ENCODE measurements around the gene ASGR1. TPM values are rescaled to one million over a fixed set of nuclear protein-coding genes. Genes with fewer than 3 reads are reported as not detected.

ASGR1 gene
- 1 to 10 TPM; 5.3 to 6.7 (median 5.7) TPM for polyA plus RNA-seq (ENCODE audit: insufficient read length in 3 of 3)

GRCh38 chr17:7179317-7180254 lies at the start of gene ASGR1:
ASGR1 (minus strand) TSS chr17:7179370; CDS start chr17:7178563, 807 bp downstream.
- DNase-seq (ENCODE audit: low read depth in 3 of 3, low spot score in 2 of 3), result no peak

GRCh38 chr17:7228920-7229319 lies 49.8 kb upstream of the ASGR1 start:
- DNase-seq (ENCODE audit: low read depth in 3 of 3, low spot score in 2 of 3), result no peak

- DNase-seq (ENCODE audit: low read depth in 3 of 3, low spot score in 2 of 3), result no peak
Observed at GRCh38 chr17:7226721-7227710, 47.8 kb upstream of the ASGR1 start.

- no peak for DNase-seq (ENCODE audit: low read depth in 3 of 3, low spot score in 2 of 3)
Observed at GRCh38 chr17:7225711-7226331, 46.7 kb upstream of the ASGR1 start.

- no peak for DNase-seq (ENCODE audit: low read depth in 3 of 3, low spot score in 2 of 3)
Observed at GRCh38 chr17:7224661-7225111, 45.5 kb upstream of the ASGR1 start.

- DNase-seq (ENCODE audit: low read depth in 3 of 3, low spot score in 2 of 3), result no peak
Observed at GRCh38 chr17:7224110-7224509, 44.9 kb upstream of the ASGR1 start.

GRCh38 chr17:7223375-7223774 lies 44.2 kb upstream of the ASGR1 start:
- DNase-seq (ENCODE audit: low read depth in 3 of 3, low spot score in 2 of 3), result no peak

- DNase-seq (ENCODE audit: low read depth in 3 of 3, low spot score in 2 of 3), result no peak
Observed at GRCh38 chr17:7222972-7223292, 43.8 kb upstream of the ASGR1 start.

- no peak for DNase-seq (ENCODE audit: low read depth in 3 of 3, low spot score in 2 of 3)
Observed at GRCh38 chr17:7222093-7222971, 43.2 kb upstream of the ASGR1 start.

GRCh38 chr17:7221278-7222092 lies 42.3 kb upstream of the ASGR1 start:
- no peak for DNase-seq (ENCODE audit: low read depth in 3 of 3, low spot score in 2 of 3)

- DNase-seq (ENCODE audit: low read depth in 3 of 3, low spot score in 2 of 3), result no peak
Observed at GRCh38 chr17:7220593-7221277, 41.6 kb upstream of the ASGR1 start.

GRCh38 chr17:7219812-7220592 lies 40.8 kb upstream of the ASGR1 start, which contains the start of the genes ACADVL and DLG4:
ACADVL (plus strand) TSS chr17:7219938; CDS start chr17:7219985, 47 bp downstream.
DLG4 (minus strand) TSS chr17:7219836.
- no peak for DNase-seq (ENCODE audit: low read depth in 3 of 3, low spot score in 2 of 3)

GRCh38 chr17:7219229-7219811 lies 40.1 kb upstream of the ASGR1 start:
- no peak for DNase-seq (ENCODE audit: low read depth in 3 of 3, low spot score in 2 of 3)

GRCh38 chr17:7218758-7219157 lies 39.6 kb upstream of the ASGR1 start:
- DNase-seq (ENCODE audit: low read depth in 3 of 3, low spot score in 2 of 3), result no peak

GRCh38 chr17:7218166-7218565 lies 39.0 kb upstream of the ASGR1 start:
- DNase-seq (ENCODE audit: low read depth in 3 of 3, low spot score in 2 of 3), result no peak

GRCh38 chr17:7217113-7217987 lies 38.2 kb upstream of the ASGR1 start:
- DNase-seq (ENCODE audit: low read depth in 3 of 3, low spot score in 2 of 3), result no peak
